HG03175 (cell line): Measurements from ENCODE around the gene TRIP13.

Experiments
- ATAC-seq: cut with Tn5 transposase; IDR thresholded peaks from one replicate; pipeline ENCODE4 v1.9.1; 2021; ENCODE audit warnings: mild to moderate bottlenecking, moderate library complexity; ENCODE audit not compliant: unreplicated experiment

Gene TRIP13

GRCh38 chr5:949815-950560, 57.3 kb downstream of the TRIP13 start:
- ATAC-seq = no peak

DNA sequence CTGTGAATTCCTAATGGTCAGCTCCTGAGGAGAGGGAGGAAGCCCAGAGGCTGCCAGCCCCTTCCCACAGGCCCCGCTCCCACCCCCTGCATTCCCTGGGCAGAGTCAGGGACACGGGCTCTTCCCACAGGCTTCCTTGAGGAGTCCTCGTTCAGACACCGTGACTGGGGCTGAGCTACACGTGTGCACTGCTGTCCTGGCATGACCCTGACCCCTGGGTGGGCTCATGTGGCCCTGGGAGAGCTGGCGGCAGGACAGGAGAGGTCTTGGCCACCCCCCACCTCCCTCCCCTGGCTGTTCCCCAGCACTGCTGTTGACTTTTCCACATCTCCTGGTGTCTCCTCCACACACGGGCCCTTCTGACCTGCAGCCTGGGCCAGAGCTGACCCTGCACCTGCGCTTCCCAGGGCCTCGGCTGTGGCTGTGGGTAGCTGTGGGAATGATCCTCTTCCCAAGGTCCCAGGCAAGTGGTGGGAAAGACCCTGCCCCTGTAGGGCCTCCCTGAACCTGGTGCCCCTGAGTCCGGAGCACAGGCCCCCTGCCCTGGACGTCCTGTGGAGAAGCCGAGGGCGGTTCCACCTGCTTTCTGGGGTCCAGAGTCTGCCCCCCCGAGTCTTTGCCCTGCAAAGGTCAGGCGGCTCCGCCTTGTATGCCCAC, 59.4 kb downstream of the TRIP13 start:
- no peak for ATAC-seq

GRCh38 chr5:952597-953271, 60.0 kb downstream of the TRIP13 start:
- no peak for ATAC-seq

- ATAC-seq = no peak
Observed at GRCh38 chr5:953535-954449, 61.1 kb downstream of the TRIP13 start.

DNA sequence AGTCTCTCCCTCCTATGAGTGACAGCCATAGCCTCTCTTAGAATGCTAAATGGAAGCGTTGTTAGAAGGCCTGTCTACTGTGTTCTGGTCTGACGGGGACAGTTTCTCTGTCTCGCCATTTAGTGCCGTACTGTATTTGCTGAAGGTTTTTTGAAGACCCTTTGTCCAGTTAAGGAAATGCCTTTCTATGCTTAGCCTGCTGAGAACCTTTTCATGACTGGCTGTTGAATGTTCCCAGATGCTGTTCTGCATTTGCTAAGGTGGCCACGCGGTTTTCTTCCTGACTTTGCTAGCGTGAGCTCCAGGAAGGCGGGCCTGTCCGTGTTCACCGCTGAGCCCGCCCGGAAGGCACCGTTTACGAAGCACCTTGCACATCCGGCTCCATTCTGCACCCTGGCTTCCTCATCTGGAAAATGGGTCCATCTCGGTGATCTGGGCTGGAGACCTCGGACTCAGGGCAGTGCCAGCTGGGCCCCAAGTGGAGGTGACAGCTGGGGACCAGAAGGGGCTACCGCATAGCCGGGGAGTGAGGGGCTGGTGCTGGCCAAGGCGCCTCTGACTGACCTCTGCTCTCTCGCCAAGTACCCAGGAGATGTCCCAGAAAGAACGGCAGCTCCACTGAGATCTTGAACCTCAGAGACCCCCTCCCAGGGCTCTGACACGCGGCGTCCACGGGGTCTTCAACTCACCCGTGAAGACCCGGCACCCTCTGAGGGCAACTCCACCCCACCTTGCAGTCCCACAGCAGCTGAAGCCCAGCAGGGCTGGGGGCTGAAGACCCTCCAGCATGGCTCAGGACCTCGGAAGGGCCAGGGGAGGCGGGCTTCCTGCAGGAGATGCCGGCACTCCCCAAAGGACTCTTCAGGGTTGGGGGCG, 63.4 kb downstream of the TRIP13 start:
- ATAC-seq = no peak

DNA sequence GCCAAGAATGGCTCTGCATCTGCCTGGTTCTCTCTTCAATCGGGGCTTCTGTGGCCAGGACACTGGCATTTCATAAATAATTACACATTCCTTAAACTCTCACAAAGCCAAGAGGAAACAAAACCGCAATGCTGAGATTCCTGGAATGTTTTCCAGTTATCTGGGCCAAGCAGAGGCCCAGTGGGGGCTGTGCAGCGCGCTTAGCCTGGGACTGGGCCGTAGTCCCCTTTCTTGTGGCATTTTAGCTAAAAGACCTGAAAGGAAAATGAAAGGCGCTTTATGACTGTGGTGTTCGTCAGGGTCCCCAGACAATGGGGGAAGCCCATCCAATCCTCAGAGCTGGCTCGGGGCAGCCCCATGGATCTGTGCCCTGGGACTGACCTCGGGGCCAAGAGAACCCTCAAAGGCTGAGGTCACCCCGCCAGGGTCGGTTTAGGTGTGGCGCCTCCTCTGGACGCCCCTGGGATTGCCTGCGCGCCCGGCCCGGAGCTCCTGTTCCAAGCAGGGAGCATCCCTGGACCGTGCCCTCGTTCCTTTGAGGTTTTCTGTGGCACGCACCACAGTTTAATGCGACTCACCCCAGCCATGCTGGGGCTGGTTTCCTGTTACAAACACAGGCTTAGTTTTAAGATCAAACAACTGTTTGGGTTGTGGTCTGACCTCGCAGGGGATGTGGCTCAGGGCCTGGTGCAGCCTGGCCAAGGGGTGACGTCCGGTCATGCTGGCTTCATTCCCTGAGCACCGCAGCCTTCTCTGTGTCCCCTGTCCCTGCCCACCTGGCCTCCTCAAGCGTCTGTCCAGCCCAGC, 64.5 kb downstream of the TRIP13 start:
- ATAC-seq = no peak

DNA sequence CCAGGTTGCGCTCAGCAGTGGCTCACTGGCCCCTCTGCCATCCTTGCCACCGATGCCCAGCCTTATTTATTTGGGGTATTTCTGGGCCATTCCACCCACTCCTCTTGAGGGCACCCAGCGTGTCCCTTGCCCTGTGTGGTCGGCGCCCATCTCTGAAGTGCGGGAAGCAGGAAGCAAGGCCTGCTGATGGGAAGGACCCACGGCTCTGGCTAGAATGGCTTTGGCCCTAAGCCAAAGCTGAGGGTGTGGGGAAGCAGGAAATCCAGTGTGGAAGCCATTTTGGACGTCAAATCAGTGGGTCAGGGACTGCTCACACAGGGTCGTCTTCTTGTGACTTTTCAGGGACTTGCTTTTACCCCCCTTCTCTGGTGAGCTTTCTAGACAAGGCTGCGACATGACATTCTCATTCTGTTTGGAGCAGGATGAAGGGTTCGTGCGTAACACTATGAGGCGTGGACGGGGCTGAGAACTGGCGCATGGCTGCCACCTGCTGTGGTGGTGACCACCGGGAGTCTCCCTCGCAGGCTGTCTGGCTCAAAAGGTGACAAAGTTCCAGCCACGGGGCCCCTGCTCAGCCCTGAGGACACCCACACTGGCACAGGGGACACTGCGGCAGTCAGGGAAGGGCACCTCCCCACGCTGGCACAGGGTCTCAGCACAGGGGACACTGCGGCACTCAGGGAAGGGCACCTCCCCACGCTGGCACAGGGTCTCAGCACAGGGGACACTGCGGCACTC, 65.2 kb downstream of the TRIP13 start:
- ATAC-seq = no peak

DNA sequence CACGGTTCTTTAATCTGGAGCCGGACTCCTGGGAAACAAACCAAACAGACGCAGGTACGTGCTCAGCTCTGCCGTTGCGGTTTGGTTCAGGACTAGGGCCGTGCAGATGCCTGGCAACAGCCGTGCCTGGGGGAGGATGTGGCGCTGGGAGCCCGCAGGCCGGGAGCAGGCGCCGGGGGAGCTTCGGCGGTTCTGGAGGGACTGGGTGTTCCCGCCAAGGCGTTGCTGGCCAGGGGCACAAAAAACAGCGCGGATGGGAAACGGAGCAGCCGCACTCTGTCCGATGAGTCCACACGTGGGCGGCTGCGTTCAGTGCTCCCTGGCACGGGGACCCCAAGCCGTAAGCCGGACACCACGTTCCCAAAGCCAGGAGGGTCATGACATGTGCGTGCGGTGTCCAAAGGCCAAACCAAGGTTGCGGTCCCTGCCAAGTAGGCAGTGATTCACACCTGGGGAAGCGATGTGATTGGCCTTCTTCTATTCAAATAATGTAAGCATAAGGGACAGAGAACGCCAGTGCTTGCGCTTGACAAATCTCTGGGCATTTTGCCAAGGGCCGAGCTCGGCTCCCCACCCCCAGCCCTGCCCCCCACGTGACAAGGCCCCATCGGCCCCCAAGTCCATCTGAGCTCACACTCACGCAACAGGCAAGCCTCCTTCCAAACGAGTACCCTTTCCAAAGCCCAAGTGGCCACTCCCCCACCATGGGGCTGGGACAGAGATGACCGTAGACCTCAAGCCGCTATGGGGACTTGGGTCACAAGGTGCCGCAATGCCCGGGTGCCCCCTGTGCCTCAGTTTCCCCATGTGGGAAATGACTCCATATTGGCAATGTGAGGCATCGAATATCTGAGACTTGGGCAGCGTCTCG, 66.3 kb downstream of the TRIP13 start:
- ATAC-seq = no peak

- no peak for ATAC-seq
Observed at GRCh38 chr5:959581-960531, 67.2 kb downstream of the TRIP13 start.

DNA sequence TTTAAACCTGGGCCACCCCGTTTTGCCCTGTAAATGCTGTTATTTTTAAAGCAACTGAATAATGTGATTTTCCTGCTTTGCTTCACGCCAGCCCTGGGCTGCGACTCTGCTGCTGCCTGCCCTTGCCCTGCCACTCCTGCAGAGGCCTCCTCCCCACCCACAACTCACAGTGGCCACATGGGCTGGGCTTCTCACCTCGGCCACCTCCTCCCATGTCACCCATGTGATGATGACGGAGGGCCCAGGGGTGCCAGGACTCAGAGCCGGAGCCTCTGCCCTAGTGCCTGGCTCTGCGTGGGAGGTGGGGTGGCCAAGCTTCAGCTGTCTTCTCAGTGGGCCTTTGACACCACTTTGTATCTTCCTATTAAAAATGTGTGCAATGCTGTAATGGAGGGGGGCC, 67.9 kb downstream of the TRIP13 start:
- no peak for ATAC-seq

GRCh38 chr5:961002-961710, 68.5 kb downstream of the TRIP13 start:
- no peak for ATAC-seq

DNA sequence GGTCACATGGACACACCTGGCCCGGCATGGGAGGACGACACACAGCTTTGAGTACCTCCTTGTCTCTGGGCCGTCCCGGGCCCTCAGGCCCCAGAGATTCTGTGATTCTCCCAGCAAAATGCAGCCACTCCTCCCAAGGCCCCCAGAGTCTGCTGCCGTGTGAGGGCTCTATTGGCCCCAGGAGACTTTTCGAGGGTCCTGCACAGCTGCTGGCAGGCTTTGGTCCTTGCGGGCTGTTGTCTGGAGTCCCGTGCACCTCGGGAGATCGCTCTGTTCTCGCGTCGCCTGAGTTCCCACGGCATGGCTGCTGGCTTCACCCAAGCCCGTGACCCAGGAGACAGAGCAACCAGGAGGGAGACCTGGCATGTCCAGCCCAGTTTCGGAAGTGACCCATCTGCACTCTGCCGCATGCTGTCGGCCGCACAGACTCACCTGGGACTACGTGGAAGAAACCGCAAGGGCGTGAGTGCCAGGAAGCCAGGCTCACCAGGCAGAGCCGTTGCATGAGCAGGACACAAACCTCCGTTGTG, 69.1 kb downstream of the TRIP13 start:
- ATAC-seq = no peak

DNA sequence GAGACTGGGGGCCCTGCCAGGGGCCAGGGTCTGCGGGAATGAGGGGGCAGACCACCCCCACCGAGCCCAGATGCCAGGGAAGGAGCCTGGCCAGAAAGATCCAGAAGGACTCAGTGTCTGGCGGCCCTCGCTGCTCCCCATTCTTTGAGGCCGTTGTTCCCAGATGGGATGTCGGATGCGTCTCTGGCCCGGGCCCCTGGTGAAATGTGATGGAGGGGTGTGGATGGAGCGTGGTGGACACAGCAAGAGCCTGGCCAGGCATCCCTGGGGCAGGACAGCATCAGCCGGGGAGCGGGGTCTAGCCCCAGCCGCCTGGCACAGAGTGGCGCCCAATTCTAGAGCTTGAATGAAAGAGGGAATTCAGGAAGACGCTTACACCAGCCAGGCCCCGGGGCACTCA, 69.7 kb downstream of the TRIP13 start:
- ATAC-seq = no peak

- no peak for ATAC-seq
Observed at GRCh38 chr5:962801-963200, 70.1 kb downstream of the TRIP13 start.

- peak; percentile 15 for ATAC-seq
Observed at GRCh38 chr5:963310-963672, 70.6 kb downstream of the TRIP13 start.
